PC-9 (cell line): ENCODE measurements around the gene DGKG. TPM values are rescaled to one million over a fixed set of nuclear protein-coding genes. Genes with fewer than 3 reads are reported as not detected.

Experiments used
- BruUV-seq: library from RNA; stranded (reverse); fragments of 400-500 nt; replicated peaks from 2 replicates; lab custom pipeline; 2021; lab: Mats Ljungman, UMichigan
- CTCF ChIA-PET: fragments of 300-600 bp; sonication (Branson Sonifier 250); formaldehyde crosslinking; loops from one replicate; lab custom pipeline; 2022; ENCODE audit warnings: antibody characterized with exemption; lab: Charles Lee
- POLR2A ChIA-PET: fragments of 300-600 bp; sonication (Branson Sonifier 250); formaldehyde crosslinking; loops from one replicate; lab custom pipeline; 2022; ENCODE audit warnings: antibody characterized with exemption; ENCODE audit not compliant: unreplicated experiment; lab: Charles Lee
- DNase-seq, 2 experiments: peaks; one replicate each; pipeline versions ENCODE4 v3.0.0 to v3.0.0-alpha.2; 2015 to 2022; ENCODE audit warnings: mixed read lengths in 1 of 2
- H2AFZ ChIP-seq: fragments of 200-600 bp; sonication (generic); 2 replicates; pipeline ENCODE4 v1.8.1; 2017; ENCODE audit warnings: antibody characterized with exemption
- H3F3A ChIP-seq: fragments of 200-600 bp; sonication (generic); 2 replicates; pipeline ENCODE4 v1.8.1; 2017; ENCODE audit warnings: antibody characterized with exemption, mild to moderate bottlenecking, low read depth; ENCODE audit not compliant: insufficient read depth
- H3K27ac ChIP-seq: fragments of 200-600 bp; sonication (generic); 2 replicates; pipeline ENCODE4 v1.6.1; 2016; ENCODE audit warnings: mixed run types
- H3K27me3 ChIP-seq: fragments of 200-600 bp; sonication (generic); 2 replicates; pipeline ENCODE4 v1.6.1; 2016; ENCODE audit warnings: low read depth, mixed run types; ENCODE audit not compliant: insufficient read depth
- H3K36me3 ChIP-seq: fragments of 200-600 bp; sonication (generic); 2 replicates; pipeline ENCODE4 v1.6.1; 2016; ENCODE audit warnings: low read depth, mixed run types
- H3K4me1 ChIP-seq: fragments of 200-600 bp; sonication (generic); replicated peaks from 2 replicates; pipeline ENCODE4 v1.6.1; 2016; ENCODE audit warnings: mixed run types; ENCODE audit not compliant: insufficient read depth
- H3K4me2 ChIP-seq: fragments of 200-600 bp; sonication (generic); 2 replicates; pipeline ENCODE4 v1.6.1; 2017; ENCODE audit warnings: mixed run types
- H3K4me3 ChIP-seq: fragments of 200-600 bp; sonication (generic); 2 replicates; pipeline ENCODE4 v1.6.1; 2016; ENCODE audit warnings: mixed run types
- H3K79me2 ChIP-seq: fragments of 200-600 bp; sonication (generic); 2 replicates; pipeline ENCODE4 v1.6.1; 2017; ENCODE audit warnings: low read depth, mixed run types
- H3K9me2 ChIP-seq: fragments of 200-600 bp; sonication (generic); 2 replicates; pipeline ENCODE4 v1.8.1; 2017; ENCODE audit warnings: mild to moderate bottlenecking; ENCODE audit not compliant: insufficient read depth
- H3K9me3 ChIP-seq: fragments of 200-600 bp; sonication (generic); 2 replicates; pipeline ENCODE4 v1.8.1; 2016; ENCODE audit warnings: low read depth; ENCODE audit not compliant: insufficient read depth
- H4K20me1 ChIP-seq: fragments of 200-600 bp; sonication (generic); 2 replicates; pipeline ENCODE4 v1.8.1; 2017; ENCODE audit not compliant: insufficient read depth
- CTCF ChIP-seq: fragments of 200-600 bp; sonication (generic); conservative IDR thresholded peaks from 2 replicates; pipeline ENCODE4 v1.6.1; 2017; ENCODE audit warnings: mixed run types, antibody characterized with exemption, mild to moderate bottlenecking, moderate library complexity
- EZH2 ChIP-seq: fragments of 200-600 bp; sonication (generic); IDR thresholded peaks from 2 replicates; pipeline ENCODE4 v1.8.0; 2017; ENCODE audit warnings: antibody characterized with exemption, low read depth
- intact Hi-C: fragments of 100-400 bp; cut with micrococcal nuclease; formaldehyde crosslinking; loops from one replicate; pipeline ENCODE4 v1.10.0; 2022; ENCODE audit not compliant: unreplicated experiment
- total RNA-seq: library from RNA; stranded (reverse); gene quantifications from 2 replicates; pipeline ENCODE4 v1.2.3, GENCODE V29; 2021

Gene DGKG
- total RNA-seq, 1 experiment from 2014 or later, result 20.0 TPM

GRCh38 chr3:186381424-186382216 lies 19.6 kb upstream of the DGKG start:
- no peaks in the 10 kb centered on the region for H3K9me3 ChIP-seq
- no peaks in the 10 kb centered on the region for H3F3A ChIP-seq
- H3K4me3 ChIP-seq, result no peak overlapping the region
- intact Hi-C loops, result no loop called here
- BruUV-seq, result no TSS peak
- DNase-seq, result no peak
- H3K4me2 ChIP-seq, result no peak overlapping the region
- no peaks in the 10 kb centered on the region for H3K79me2 ChIP-seq
- H3K27ac ChIP-seq, result no peak overlapping the region
- no peak overlapping the region for H2AFZ ChIP-seq
- H3K36me3 ChIP-seq, result no peaks in the 10 kb centered on the region
- H4K20me1 ChIP-seq, result no peaks in the 10 kb centered on the region
- CTCF ChIA-PET, result no interaction called here
- no peaks in the 10 kb centered on the region for H3K4me1 ChIP-seq
- POLR2A ChIA-PET, result no interaction called here
- H3K27me3 ChIP-seq, result peaks cover 86% of the 10 kb centered on the region
- no peak for TF ChIP-seq EZH2
- TF ChIP-seq CTCF, result no peak
- H3K9me2 ChIP-seq, result no peaks in the 10 kb centered on the region

- H3K27ac ChIP-seq, result no peak overlapping the region
- H3K4me1 ChIP-seq, result no peaks in the 10 kb centered on the region
- no peaks in the 10 kb centered on the region for H4K20me1 ChIP-seq
- H3K9me3 ChIP-seq, result no peaks in the 10 kb centered on the region
- intact Hi-C loops, result no loop called here
- ChIA-PET POLR2A (no interaction called here), CTCF (no interaction called here)
- no peak for TF ChIP-seq EZH2
- TF ChIP-seq CTCF, result no peak
- H3K27me3 ChIP-seq, result peaks cover 86% of the 10 kb centered on the region
- H3K79me2 ChIP-seq, result no peaks in the 10 kb centered on the region
- H3F3A ChIP-seq, result no peaks in the 10 kb centered on the region
- no peaks in the 10 kb centered on the region for H3K9me2 ChIP-seq
- H3K36me3 ChIP-seq, result no peaks in the 10 kb centered on the region
- BruUV-seq, result no TSS peak
- H3K4me2 ChIP-seq, result no peak overlapping the region
- H3K4me3 ChIP-seq, result no peak overlapping the region
- DNase-seq, result no peak
- H2AFZ ChIP-seq, result no peak overlapping the region
These were observed 18.8 kb upstream of the DGKG start for GRCh38 chr3:186380622-186381380.

- no peak overlapping the region for H3K4me2 ChIP-seq
- intact Hi-C loops, result no loop called here
- H3K9me2 ChIP-seq, result no peaks in the 10 kb centered on the region
- H3F3A ChIP-seq, result no peaks in the 10 kb centered on the region
- DNase-seq, result no peak
- ChIA-PET CTCF (no interaction called here), POLR2A (interaction anchor here (0.6 kb wide), 1 partner anchor 143 kb away, joined by 3 read pairs; no protein-coding TSS in a partner anchor)
- no peak overlapping the region for H3K27ac ChIP-seq
- TF ChIP-seq CTCF, result no peak
- TF ChIP-seq EZH2, result no peak
- no peaks in the 10 kb centered on the region for H3K79me2 ChIP-seq
- no TSS peak for BruUV-seq
- no peak overlapping the region for H3K4me3 ChIP-seq
- H3K27me3 ChIP-seq, result peaks cover 87% of the 10 kb centered on the region
- H3K4me1 ChIP-seq, result no peaks in the 10 kb centered on the region
- no peaks in the 10 kb centered on the region for H3K9me3 ChIP-seq
- no peaks in the 10 kb centered on the region for H3K36me3 ChIP-seq
- no peak overlapping the region for H2AFZ ChIP-seq
- H4K20me1 ChIP-seq, result no peaks in the 10 kb centered on the region
These were observed 13.4 kb upstream of the DGKG start for GRCh38 chr3:186375443-186375842.
